Right lobe of liver (tissue), 4 donors: ENCODE results near the gene TYROBP.

ENCODE experiments used
- CTCF ChIP-seq, 4 donors: fragments of 200-600 bp in 3 of 4; fragments of 450-650 bp in 1 of 4; IDR thresholded peaks; one replicate each; pipeline versions ENCODE4 v1.5.1 to v1.8.0; 2016 to 2022; ENCODE audit warnings: antibody characterized with exemption in 4 of 4, mild to moderate bottlenecking in 2 of 4
- POLR2A ChIP-seq: fragments of 450-650 bp; IDR thresholded peaks from one replicate; pipeline ENCODE4 v1.6.1; 2017; ENCODE audit warnings: antibody characterized with exemption, mild to moderate bottlenecking
- donor health status: DM: no; HTN: no; CAD: no.
- donor health status: DM: no; HTN: no; CAD: no.
- donor health status: DM: no; HTN: yes; CAD: no.

GRCh38 chr19:35860436-35860817 is 47.7 kb downstream of the TYROBP start:
- TF ChIP-seq POLR2A (no peak), CTCF (IDR thresholded peaks at IDR 0.05) (no peak)
